ENCODE results near the gene LIMS2.

The LIMS2 gene

GRCh38 chr2:127619203-127619590 is 56.1 kb downstream of the LIMS2 start:
- no peak for DNase-seq

DNA sequence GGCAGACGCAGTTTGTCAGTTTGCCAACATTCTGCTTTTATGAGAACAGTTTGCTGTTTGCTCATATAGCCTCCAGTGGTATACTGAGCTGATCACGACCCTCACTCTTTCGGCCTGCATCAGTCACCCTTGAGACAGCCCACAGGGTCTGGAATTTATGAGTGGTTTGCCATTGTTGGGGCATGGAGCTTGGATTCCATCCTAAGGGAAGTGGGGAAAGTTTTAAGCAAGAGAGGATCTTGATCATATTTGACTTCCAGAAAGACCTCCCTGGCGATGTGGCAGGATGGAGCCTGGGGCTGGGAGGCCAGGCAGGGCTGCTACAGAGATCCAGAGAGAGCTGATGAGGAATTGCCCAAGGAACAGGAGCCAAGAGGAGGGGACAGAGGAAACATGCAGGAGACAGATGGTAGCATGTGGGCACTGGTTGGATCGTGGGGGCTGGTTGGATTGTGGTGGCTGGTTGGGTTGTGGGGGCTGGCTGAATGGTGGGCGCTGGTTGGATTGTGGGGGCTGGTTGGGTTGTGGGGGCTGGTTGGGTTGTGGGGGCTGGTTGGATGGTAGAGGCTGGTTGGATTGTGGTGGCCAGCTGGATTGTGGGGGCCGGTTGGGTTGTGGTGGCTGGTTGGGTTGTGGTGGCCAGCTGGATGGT is 56.7 kb downstream of the LIMS2 start:
- no peak for DNase-seq

DNA sequence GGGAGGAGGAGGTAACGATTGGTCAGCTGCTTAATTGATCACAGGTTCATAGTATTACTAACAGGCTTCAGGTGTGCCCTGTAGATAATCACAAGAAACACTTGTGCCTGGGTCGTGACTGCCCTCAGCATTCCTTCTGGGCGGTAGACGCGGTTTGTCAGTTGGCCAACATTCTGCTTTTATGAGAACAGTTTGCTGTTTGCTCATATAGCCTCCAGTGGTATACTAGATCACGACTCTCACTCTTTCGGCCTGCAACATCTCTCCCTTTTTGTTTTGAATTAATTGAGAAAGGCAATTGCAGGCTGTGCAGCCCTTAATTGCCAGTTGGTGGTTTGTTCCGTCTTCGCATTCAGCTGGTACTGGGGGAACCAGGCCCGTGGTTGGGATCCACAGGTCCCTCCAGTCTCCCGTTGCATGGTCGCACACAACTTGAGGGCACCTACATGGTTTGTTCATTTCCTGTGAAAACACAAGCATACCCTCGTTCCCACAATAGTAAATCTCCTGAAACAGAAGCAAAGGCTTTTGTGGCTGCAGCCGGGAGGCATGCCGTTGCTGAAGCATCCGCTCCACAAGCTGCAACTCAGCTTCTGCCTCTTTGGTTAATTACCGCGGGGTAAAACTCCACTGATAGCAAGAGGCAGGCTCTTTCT is 59.7 kb downstream of the LIMS2 start:
- no peak for DNase-seq

GRCh38 chr2:127614731-127615130 is 60.6 kb downstream of the LIMS2 start:
- no peak for DNase-seq

GRCh38 chr2:127614246-127614645 is 61.1 kb downstream of the LIMS2 start:
- no peak for DNase-seq

DNA sequence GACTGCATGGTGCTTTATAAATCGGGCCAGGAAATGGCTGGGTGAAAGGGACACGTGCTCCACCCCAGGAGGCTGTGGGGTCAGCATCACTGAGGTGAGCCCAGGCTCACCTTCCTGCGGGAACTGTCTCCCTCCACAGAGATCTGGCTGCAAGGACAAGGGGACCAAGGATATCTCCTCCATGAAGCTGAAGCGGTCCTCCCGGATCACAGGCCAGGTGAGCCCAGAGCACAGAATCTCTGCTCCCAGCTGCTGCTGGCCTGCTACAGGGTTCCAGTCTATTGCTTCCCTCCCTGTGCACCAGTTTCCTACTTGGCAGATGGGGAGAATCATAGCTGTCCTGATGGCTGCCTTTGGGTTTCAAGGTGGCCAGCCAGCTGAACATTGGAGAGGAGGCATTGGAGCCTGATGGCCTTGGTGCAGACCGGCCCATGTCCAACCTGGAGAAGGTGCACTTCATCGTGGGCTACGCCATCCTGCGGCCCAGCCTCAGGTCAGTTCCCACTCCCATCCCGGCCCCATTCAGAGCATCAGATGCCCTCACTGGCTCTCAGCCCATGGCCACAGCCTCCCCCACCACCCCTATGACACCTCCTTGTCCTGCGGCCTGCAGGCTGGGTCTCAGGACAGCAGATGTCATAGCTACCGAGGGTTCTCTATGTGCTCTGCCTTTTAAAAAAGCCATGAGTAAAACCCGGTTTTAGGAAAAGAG is 63.1 kb downstream of the LIMS2 start:
- no peak for DNase-seq

DNA sequence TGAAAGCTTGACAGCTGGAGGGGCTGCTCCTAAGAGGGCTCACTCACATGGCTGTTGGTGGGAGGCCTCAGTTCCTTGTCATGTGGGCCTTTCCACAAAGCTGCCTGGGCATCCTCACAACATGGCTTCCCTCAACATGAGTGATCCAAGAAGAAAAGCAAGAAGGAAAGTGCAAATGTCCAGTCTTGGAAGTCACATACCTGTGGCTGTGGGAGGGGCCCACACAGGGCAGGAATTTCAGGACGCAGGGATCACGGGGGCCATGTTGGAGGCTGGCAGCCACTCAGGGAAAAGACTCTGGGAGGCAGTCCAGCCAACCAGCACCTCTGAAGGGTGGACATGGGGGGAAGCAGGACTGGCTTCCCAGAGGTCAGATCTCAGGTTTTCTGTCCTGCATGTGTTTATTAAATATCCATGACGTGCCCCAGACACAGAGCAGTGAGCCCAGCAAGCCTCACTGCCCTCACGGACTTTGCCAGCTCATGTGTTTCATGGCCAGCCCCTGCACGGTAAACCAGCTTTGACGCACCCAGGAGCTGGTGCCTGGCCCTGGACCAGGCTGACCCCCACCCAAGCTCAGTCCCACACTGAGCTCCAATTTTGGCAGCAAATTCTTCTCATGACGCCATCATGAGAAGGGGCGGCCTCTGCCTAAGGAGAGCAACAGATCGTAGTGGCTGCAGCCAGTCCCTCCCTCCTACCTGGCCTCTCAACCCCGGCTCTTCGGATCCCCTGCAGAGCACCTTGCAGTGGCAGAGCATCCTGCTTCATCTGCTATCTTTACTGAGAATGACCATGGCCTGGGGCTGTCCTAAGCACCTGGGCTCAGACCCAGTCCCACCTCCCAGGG is 64.0 kb downstream of the LIMS2 start:
- no peak for DNase-seq

DNA sequence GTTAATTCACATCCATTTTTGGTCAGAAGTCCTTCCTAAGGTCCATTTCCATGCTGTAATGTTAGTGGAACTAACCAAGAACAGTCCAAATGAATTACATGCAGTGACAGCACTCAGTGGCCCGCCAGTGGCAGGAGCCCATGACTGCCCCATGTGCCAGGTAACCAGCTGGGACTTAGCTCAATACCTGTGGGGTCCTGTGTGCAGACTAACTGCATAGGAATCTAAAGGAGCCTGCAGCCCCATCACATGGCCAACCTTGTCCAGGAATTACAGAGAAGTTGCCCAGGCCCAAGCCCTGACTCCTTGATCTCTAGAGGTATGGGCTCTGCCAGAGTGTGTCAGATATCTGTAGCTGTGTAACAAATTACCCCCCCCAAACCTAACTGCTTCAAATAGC is 64.8 kb downstream of the LIMS2 start:
- no peak for DNase-seq

DNA sequence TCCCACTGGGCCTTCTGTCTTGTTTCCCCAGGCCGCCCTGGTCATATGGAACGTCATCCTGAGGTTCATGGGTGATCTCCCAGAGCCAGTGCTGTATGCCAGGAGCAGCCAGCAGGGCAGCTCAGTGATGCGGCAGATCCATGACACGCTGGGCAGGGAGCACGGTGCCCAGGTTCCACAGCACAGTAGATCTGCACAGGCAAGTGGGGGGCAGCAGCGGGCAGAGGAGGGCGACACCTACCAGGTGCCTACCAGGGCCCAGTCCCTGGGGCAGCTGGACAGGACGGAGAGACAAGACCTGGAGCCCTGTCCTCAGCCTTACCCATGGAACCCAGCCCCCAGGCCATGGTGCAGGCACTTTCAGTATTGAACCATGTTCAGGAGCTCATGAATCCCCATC is 65.5 kb downstream of the LIMS2 start:
- DNase-seq = no peak

- no peak for DNase-seq
Observed at GRCh38 chr2:127609031-127609751, 66.1 kb downstream of the LIMS2 start.

- DNase-seq = no peak
Observed at GRCh38 chr2:127608061-127609030, 67.0 kb downstream of the LIMS2 start.

DNA sequence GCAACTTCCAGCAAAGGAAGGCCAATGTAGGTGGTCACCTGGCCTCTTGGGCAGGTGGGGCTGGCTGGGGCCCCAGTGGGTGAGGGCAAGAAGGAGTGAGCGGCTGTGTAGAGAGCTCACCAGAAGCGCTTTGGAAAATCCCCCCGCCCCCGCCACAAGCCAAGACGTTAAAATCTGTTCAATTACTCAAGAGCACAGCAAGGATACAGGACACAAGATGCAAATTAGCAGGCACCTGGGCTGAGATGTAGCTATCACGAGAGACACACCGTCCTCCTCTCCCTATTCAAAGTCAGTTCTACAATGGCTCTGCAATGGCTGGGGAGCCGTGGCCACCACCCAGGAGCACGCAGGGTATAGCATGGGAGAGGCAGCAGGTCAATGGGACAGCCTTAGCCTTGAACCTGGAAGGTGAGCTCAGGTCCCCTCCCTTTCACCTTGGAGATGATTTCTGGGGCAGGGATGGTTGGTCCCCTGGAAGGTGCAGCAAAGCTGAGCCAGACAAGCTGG is 67.9 kb downstream of the LIMS2 start:
- DNase-seq = no peak

- DNase-seq = no peak
Observed at GRCh38 chr2:127606625-127607398, 68.5 kb downstream of the LIMS2 start.

GRCh38 chr2:127605691-127606263 is 69.6 kb downstream of the LIMS2 start:
- no peak for DNase-seq

- no peak for DNase-seq
Observed at GRCh38 chr2:127604986-127605385, 70.3 kb downstream of the LIMS2 start.

DNA sequence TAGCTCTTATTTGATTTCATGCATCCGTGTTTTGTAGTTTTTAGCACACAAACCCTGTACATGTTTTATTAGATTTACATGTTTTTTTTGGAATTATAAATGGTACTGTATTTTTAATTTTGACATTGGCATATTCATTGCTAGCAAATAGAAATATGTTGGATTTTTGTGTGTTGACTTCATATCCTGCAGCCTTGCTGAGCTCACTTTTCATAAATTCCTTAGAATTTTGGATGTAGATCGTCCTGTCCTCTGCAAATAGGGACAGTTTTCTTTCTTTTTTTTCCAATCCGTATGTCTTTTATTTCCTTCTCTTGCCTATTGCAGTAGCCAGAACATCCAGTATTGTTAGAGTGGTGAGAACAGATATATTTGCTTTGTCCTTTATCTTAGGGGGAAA is 76.1 kb downstream of the LIMS2 start:
- no peak for DNase-seq

DNA sequence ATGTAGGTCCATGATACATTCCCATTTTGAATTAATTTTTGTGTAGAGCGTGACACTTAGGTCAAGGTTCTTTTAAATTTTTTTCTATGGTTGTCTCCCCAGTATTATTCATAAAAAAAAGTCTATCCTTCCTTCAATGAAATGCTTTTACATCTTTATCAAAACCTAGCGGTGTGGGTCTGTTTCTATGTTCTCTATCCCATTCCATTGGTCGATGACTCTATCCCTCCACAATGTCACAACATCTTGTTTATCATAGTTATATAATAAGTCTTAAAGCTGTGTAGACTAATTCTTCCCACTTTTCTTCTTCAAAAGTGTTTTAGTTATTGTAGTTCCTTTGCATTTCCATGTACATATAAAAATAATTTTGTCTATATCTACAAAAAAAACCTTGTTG is 76.6 kb downstream of the LIMS2 start:
- DNase-seq = no peak

DNA sequence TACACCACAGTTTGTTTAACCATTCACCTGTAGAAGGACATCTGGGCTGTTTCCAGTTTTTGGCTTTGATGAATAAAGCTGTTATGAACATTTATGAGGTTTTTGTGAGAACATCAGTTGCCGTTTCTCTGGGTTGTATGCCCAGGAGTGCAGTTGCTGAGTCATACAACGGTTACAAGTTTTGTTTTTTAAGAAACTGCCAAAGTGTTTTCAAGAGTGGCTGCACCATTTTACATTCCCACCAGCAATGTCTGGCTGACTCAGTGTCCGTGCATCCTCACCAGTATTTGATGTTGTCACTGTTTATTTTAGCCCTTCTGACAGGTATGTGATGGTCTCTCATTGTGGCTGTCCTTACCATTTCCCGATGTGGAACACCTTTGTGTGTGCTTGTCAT is 77.3 kb downstream of the LIMS2 start:
- no peak for DNase-seq

DNA sequence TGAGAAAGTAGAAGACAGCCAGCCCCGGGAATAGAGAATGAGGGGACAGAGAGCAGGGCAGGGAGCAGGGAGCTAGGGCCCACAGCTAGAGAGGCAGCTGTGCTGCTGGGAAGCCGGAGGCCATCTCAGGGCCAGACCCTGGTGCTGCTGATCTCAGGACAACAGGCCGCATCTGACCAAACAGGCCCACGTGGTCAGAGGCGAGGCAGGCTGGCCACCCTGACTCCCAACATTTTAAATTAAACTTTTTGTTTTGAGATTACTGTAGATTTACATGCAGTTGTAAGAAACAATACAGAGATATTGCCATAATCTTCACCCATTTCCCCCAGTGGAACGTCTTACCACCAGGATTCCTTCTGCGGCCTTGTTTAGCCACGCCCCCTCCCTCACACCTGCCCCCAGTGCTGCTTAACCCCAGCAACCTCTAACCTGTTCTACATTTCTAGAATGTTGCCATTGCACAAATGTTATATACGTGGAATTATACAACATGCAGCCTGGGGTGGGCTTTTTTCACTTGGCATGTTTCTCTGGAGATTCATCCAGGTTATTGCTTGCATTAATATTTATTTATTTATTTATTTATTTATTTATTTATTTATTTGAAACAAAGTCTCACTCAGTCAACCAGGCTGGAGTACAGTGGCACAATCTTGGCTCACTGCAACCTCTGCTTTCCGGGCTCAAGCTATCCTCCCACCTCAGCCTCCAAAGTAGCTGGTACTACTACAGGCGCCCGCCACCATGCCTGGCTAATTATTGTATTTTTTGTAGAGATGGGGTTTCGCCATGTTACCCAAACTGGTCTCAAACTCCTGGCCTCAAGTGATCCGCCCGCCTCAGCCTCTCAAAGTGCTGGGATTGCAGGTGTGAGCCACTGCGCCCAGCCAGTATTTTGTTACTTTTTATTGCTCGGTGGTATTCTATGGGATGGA is 78.0 kb downstream of the LIMS2 start:
- DNase-seq = no peak

Data from NCI-H748 treated with DMSO at 0.1 percent for 48 hours (cell line).